Mammary epithelial cell (primary cell): ENCODE data around the gene DCDC1.

Experiments used
- CTCF ChIP-seq, 2 donors: IDR thresholded peaks in 1 of 2; conservative IDR thresholded peaks in 1 of 2; 2 replicates each; pipeline ENCODE4 v1.5.1; 2011 to 2012; ENCODE audit warnings: inconsistent platforms in 2 of 2, low read length in 2 of 2, mild to moderate bottlenecking in 2 of 2, control low read depth in 1 of 2, low read depth in 1 of 2; ENCODE audit not compliant: insufficient read depth in 1 of 2; ENCODE audit errors: extremely low read depth in 1 of 2
- EZH2 ChIP-seq: IDR thresholded peaks from 2 replicates; pipeline ENCODE4 v1.6.1; 2012; ENCODE audit warnings: low read length, inconsistent platforms, borderline replicate concordance

GRCh38 chr11:30814737-30815136 lies 554.8 kb downstream of the DCDC1 start:
- TF ChIP-seq CTCF (conservative IDR thresholded peaks at IDR 0.05 in 1 of 2, IDR thresholded peaks at IDR 0.05 in 1 of 2; ENCODE audit: extremely low read depth in 1 of 2, insufficient read depth in 1 of 2, low read depth in 1 of 2, low read length in 2 of 2) = no peak
- TF ChIP-seq EZH2 = no peak
